Fibroblast of mammary gland (primary cell): Measurements from ENCODE around the gene COIL.

Source experiments
- DNase-seq: peaks from one replicate; pipeline ENCODE4 v3.0.0-alpha.2; 2010; ENCODE audit warnings: low read depth
- H3K4me3 ChIP-seq: 2 replicates; pipeline ENCODE4 v1.5.1; 2011; ENCODE audit warnings: low read depth, mild to moderate bottlenecking, low read length, moderate library complexity; ENCODE audit not compliant: control insufficient read depth
- CTCF ChIP-seq: conservative IDR thresholded peaks from 2 replicates; pipeline ENCODE4 v1.5.1; 2011; ENCODE audit warnings: low read depth, low read length, inconsistent platforms; ENCODE audit not compliant: control insufficient read depth, insufficient read depth

COIL gene

GRCh38 chr17:56928586-56928985, 32.3 kb downstream of the COIL start:
- DNase-seq, result no peak
- no peak for TF ChIP-seq CTCF
- H3K4me3 ChIP-seq, result no peak overlapping the region

- H3K4me3 ChIP-seq, result no peak overlapping the region
- no peak for DNase-seq
- no peak for TF ChIP-seq CTCF
These were observed 34.1 kb downstream of the COIL start for GRCh38 chr17:56926704-56927103.

- no peak overlapping the region for H3K4me3 ChIP-seq
- no peak for DNase-seq
- no peak for TF ChIP-seq CTCF
These were observed 34.6 kb downstream of the COIL start for GRCh38 chr17:56926270-56926669.

GRCh38 chr17:56925088-56925487, 35.8 kb downstream of the COIL start:
- no peak for DNase-seq
- TF ChIP-seq CTCF, result no peak
- no peak overlapping the region for H3K4me3 ChIP-seq

GRCh38 chr17:56919717-56920116, 41.1 kb downstream of the COIL start:
- TF ChIP-seq CTCF, result no peak
- no peak overlapping the region for H3K4me3 ChIP-seq
- no peak for DNase-seq

GRCh38 chr17:56918916-56919315, 41.9 kb downstream of the COIL start:
- peak; percentile 74 for DNase-seq
- TF ChIP-seq CTCF, result no peak
- no peak overlapping the region for H3K4me3 ChIP-seq
